Activated gamma-delta T cell treated with Interleukin-2 at 50 U/mL for 16 hours (primary cell): ENCODE results near the gene CFAP221.

Source experiments
- DNase-seq: peaks from one replicate; pipeline ENCODE4 v3.0.0-alpha.2; 2020

CFAP221 gene

GRCh38 chr2:119537792-119538191 lies 6.5 kb upstream of the CFAP221 start:
- no peak for DNase-seq

- DNase-seq: no peak
Measured at GRCh38 chr2:119541476-119541875, 2.8 kb upstream of the CFAP221 start.

DNA sequence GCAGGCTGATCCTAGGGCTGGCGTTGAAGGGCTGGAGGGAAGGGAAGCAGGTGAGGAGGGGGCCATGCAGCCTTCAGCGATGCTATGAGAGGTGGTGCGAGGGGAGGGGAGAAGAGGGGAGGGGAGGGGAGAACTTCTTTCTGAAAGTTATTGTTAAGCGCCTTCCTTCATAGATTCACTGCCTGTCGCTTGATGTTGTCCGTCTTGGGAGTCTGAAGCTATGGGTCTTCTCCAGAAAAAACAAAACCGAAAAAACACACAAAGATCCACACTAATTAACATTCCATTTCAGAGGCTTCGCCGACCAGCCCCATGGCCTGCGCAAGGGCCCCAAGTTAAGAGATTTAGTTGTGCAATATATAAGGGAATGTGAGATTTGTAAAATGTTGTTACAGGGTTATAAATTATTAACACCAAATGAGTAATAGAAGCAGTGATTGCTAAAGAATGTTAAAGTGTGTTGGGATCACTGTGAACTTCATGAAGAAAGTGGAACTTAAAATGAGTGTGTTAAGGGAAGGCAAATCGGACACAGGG lies 758 bp downstream of the CFAP221 start:
- DNase-seq: no peak

- no peak for DNase-seq
Measured at GRCh38 chr2:119545754-119546446, 1.7 kb downstream of the CFAP221 start.

GRCh38 chr2:119546447-119546767 lies 2.2 kb downstream of the CFAP221 start:
- no peak for DNase-seq

GRCh38 chr2:119548516-119549120 lies 4.4 kb downstream of the CFAP221 start:
- no peak for DNase-seq

DNA sequence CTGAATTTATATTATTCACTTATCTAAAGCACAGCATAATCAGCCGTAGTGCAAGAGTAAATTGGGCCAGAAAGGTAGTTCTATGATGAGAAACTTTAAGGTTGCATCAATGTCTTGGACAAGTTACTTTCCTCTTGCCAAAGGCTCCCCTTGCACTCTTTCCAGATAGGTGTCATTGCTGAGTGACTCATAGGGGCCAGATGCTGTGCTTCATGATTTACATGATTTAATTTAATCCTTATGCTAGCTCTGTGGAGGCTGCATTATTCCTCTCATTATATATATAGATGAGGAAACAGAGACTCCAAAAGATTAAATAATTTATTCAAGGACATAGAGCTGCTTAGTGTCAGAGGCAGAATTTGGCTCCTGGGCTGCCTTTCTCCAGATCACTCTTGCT lies 5.0 kb downstream of the CFAP221 start:
- no peak for DNase-seq

- DNase-seq: no peak
Measured at GRCh38 chr2:119550346-119550745, 6.1 kb downstream of the CFAP221 start.

DNA sequence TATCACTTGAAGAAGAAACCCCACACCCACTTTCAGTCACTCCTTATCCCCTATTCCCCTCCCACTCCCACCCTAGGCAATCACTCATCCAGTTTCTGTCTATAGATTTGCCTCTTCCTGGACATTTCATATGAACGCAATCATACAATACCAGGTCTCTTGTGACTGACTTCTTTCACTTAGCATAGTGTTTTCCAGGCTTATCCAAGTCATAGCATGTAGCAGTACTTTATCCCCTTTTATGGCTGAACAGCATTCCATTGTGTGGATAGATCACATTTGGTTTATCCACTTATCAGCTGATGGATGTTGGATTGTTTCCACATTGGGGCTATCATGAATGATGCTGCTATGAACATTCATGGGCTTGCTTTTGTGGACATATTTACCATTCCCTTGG lies 6.6 kb downstream of the CFAP221 start:
- no peak for DNase-seq

GRCh38 chr2:119552902-119553301 lies 8.7 kb downstream of the CFAP221 start:
- no peak for DNase-seq

GRCh38 chr2:119553687-119554344 lies 9.6 kb downstream of the CFAP221 start:
- no peak for DNase-seq

GRCh38 chr2:119565481-119565880 lies 21.2 kb downstream of the CFAP221 start:
- no peak for DNase-seq

GRCh38 chr2:119567292-119567691 lies 23.0 kb downstream of the CFAP221 start:
- no peak for DNase-seq

GRCh38 chr2:119574108-119574815 lies 30.0 kb downstream of the CFAP221 start:
- DNase-seq: no peak

GRCh38 chr2:119574864-119575263 lies 30.6 kb downstream of the CFAP221 start:
- DNase-seq: no peak

DNA sequence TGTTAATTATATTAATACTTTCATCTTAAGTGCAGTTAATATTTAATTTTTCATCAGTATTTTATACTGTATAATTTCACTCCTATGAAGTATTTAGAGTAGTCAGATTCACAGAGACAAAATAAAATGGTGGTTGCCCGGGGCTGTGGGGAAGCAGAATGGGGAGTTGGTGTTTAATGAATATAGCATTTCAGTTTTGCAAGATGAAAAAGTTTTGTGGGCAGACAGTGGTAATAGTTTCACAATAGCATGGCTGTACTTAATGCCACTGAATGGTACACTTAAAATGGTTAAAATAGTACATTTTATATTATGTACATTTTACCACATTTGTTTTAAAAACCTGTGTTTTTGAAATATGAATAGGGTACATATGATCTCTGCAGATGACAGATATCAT lies 31.2 kb downstream of the CFAP221 start:
- no peak for DNase-seq

DNA sequence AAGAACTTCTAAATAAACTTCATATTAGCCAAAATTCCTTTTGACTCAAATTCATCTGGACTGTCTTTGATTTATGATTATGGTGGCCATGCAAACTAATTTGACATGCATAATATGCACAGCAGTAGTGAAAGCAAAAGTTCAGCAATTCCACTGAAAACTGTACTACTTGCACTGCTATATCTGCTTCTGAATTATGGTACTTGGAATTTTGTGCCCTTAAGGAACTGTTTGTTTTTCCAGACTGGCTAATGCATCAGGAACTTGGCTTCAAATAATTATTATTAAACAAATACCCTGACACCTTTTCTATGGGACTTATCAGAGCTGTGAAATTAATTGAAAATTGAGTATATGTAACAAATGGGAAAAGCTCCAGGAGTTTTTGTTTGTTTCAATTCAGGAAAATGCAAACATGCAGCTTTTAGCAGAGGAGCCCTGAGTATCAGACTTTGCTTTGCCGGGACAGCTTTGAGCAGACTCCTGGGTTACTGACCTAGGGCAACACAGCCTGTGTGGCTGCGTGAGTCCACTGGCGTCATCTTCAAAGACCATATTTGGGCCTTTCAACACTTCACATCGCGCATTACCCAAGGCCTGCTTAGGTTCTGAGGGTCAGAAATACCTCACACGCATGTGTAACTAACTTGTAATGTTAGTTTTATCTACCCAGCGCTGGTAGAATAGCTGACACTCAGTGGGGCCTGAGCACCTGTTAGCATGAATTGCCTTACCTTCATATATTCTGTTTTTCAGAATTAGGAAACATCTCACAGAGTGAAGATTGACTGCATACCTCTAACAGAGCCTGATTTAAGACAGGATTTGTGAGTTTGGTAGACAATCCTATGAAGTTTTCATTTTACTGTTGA lies 35.4 kb downstream of the CFAP221 start:
- no peak for DNase-seq

- no peak for DNase-seq
Measured at GRCh38 chr2:119580550-119581072, 36.4 kb downstream of the CFAP221 start.

DNA sequence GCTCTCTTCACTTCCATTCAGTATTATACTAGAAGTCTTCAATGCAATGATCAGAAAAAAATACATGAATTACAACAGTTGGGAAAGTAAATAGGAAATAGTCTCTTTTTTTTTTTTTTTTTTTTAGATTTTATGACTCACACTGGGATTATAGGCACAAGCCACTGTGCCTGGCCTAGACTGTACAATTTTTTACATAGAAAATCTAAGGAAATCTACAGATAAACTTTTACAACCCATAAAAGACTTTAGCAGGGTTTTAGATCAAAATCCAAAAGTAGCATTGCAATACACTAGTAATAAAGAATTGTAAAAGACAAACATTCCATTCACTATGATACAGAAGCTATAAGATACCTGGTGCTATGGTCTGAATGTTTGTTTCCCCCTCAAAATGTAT lies 39.0 kb downstream of the CFAP221 start:
- no peak for DNase-seq

- DNase-seq: no peak
Measured at GRCh38 chr2:119584469-119584868, 40.2 kb downstream of the CFAP221 start.

DNA sequence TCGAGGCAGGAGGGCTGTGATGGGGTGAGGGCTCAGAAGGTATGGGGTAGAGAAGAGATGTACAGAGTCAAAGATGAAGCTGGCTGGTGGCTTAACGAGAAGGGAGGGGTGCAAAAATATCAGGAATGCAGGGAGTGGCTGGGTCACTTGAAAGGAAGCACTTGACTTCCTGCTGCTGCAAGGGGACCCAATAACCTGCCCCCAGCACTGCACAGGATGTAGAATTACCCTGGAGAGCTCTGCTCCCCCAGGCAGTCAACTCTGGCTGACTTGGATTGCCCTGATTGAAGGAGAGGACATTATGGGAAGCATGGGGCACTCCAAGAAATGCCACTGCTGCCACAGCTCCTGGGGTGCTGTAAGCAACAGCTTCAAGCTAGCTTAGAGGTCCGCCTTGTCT lies 41.8 kb downstream of the CFAP221 start:
- no peak for DNase-seq

DNA sequence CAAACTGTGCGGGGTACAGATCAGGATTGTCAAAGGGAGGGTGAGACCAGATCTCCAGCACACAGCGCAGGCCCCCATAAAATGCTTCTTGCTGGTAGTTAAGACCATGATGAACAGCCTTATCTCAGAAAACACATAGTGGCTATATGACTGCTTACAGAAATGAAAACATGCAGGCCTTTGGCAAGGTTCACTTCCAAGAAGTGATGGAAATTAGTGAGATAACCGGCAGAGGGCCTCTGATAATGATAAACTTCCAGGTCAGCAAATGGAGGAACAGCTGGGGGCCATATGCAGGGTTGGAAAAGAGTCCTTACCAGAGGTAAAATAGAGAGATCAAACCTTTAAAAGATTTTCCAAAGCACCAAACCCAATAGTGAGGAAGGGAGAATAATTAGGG lies 46.6 kb downstream of the CFAP221 start:
- no peak for DNase-seq
